Activated T-helper 1 cell treated with anti-CD3 and anti-CD28 coated beads, Interleukin-12 subunit alpha, Interleukin-12 subunit beta, Interleukin-2, Interleukin-4 antibody, amounts not matched to agents 30 ng/mL and 10 ng/mL and 1 ng/mL, durations not matched to agents 14 hours and 24 hours and 36 hours (primary cell): ENCODE data around the gene NBEAL2. TPM values are rescaled to one million over a fixed set of nuclear protein-coding genes. Genes with fewer than 3 reads are reported as not detected.

Experiments
- DNase-seq: peaks from one replicate; pipeline ENCODE4 v3.0.0; 2021; ENCODE audit warnings: low spot score
- H3K27ac Mint-ChIP-seq: one replicate; pipeline ENCODE4 v1.8.0; 2021; ENCODE audit warnings: mild to moderate bottlenecking, mixed read lengths
- H3K27me3 Mint-ChIP-seq: one replicate; pipeline ENCODE4 v1.8.0; 2022; ENCODE audit warnings: mild to moderate bottlenecking, moderate library complexity, mixed read lengths; ENCODE audit not compliant: insufficient read depth
- H3K36me3 Mint-ChIP-seq: one replicate; pipeline ENCODE4 v1.8.0; 2021; ENCODE audit warnings: low read depth, mixed read lengths
- H3K4me1 Mint-ChIP-seq: one replicate; pipeline ENCODE4 v1.8.0; 2021; ENCODE audit warnings: low read depth, mixed read lengths
- H3K4me3 Mint-ChIP-seq: one replicate; pipeline ENCODE4 v1.8.0; 2021; ENCODE audit warnings: mild to moderate bottlenecking, moderate library complexity, mixed read lengths
- H3K9me3 Mint-ChIP-seq: one replicate; pipeline ENCODE4 v1.8.0; 2021; ENCODE audit warnings: mixed read lengths
- intact Hi-C: fragments of 100-400 bp; cut with micrococcal nuclease; formaldehyde crosslinking; loops from one replicate; pipeline ENCODE4 v1.15.1; 2024
- total RNA-seq: library from RNA; stranded (reverse); gene quantifications from 2 replicates; pipeline ENCODE4 v1.2.3, GENCODE V29; 2022

NBEAL2 gene
- total RNA-seq, 1 donor from 2014 or later = 118 TPM

DNA sequence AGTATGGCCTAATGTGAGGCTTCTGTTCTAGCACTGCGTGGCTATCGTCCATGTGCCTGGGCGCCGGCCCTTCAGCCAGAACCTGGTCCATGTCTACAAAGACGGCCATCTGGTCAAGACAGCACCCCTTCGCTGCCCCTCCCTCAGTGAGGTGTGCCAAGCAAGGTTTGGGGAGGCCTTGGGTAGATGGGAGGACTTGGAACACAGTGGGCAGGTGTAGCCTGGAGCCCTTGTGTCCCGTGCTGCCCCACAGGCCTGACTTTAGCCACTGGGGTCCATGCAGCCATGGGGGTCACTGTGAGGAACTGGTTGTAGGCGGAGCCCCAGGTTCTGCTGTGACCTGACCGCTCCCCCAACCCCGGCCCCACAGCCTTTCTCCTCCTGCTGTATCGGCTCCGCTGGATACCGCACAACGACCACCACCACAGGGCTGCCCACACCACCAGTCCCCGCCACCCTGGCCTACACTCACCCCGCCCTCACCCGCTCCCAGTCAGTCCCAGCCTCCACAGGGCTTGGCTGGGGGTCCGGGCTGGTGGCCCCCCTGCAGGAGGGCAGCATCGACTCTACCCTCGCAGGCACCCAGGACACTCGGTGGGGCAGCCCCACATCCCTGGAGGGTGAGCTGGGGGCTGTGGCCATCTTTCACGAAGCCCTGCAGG lies 16.6 kb downstream of the NBEAL2 start:
- Mint-ChIP-seq H3K4me1 (peaks cover 10% of the 10 kb centered on the region), H3K27ac (no peak overlapping the region), H3K4me3 (no peak overlapping the region), H3K9me3 (no peaks in the 10 kb centered on the region), H3K27me3 (no peaks in the 10 kb centered on the region), H3K36me3 (peaks cover 18% of the 10 kb centered on the region)
- DNase-seq = no peak
- intact Hi-C loops = no loop called here

DNA sequence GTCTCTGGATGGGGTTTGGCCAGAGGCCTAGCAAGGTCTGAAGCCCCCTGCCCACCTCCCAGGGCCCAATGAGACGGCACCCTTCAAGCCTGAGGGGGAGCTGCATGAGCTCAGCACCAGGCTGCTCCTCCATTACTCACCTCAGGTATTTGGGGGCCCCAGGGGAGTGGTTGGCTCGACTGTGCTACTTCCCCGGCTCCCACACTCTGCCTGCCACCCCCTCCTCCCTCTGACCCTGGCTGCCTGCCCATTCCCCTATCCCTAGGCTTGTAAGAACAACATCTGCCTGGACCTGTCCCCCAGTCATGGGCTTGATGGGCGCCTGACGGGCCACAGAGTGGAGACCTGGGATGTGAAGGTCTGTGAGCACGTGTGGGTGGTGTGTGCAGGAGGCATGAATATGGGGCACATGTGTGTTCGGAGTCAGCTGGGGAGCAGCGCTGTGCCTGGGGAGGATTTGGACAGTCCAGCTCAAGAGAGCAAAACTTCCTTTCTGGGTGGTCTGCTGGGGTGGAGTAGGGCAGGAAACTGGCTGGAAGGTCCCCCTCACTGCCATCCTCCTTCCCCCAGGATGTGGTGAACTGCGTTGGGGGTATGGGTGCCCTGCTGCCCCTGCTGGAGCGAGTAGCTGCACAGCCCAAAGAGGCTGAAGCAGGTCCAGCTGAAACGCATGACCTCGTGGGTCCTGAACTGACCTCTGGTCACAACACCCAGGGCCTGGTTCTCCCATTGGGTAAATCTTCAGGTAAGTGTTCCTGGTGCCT lies 17.4 kb downstream of the NBEAL2 start:
- no peak overlapping the region for H3K27ac Mint-ChIP-seq
- no peak overlapping the region for H3K4me3 Mint-ChIP-seq
- intact Hi-C loops = no loop called here
- H3K36me3 Mint-ChIP-seq = peaks cover 18% of the 10 kb centered on the region
- H3K9me3 Mint-ChIP-seq = no peaks in the 10 kb centered on the region
- peaks cover 7% of the 10 kb centered on the region for H3K4me1 Mint-ChIP-seq
- no peak for DNase-seq
- no peaks in the 10 kb centered on the region for H3K27me3 Mint-ChIP-seq

DNA sequence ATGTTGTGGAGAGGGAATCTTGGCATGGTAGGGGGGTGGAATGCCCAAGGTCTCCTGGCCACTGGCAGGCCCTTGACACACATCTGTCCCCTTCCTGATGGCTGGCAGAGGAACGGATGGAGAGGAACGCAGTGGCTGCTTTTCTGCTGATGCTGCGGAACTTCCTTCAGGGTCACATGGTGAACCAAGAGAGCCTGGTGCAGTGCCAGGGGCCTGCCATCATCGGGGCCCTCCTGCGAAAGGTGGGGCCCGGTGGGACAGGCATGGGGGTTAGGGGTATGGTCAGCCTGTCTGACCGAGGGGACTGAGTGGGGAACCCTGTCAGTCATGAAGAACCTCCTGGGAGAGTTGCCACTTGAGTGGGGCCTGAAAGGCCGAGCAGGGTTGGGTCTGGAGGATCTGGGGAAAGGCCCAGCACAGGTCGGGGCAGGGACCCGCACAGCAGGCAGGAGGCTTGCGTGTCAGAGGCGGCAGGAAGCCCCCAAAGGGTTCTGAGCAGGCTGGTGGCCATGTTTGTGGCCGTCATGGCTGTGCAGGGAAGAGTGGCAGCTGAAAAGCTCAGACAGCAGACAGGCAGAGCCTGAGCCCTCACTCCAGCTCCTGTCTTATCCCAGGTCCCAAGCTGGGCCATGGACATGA lies 18.1 kb downstream of the NBEAL2 start:
- peaks cover 21% of the 10 kb centered on the region for H3K36me3 Mint-ChIP-seq
- no peaks in the 10 kb centered on the region for H3K27me3 Mint-ChIP-seq
- DNase-seq = no peak
- H3K9me3 Mint-ChIP-seq = no peaks in the 10 kb centered on the region
- no peak overlapping the region for H3K4me3 Mint-ChIP-seq
- H3K27ac Mint-ChIP-seq = no peak overlapping the region
- H3K4me1 Mint-ChIP-seq = peaks cover 7% of the 10 kb centered on the region
- intact Hi-C loops = loop anchor here (1.0 to 2.0 kb wide), 3 partner anchors 73 to 292 kb away; no protein-coding TSS in a partner anchor

DNA sequence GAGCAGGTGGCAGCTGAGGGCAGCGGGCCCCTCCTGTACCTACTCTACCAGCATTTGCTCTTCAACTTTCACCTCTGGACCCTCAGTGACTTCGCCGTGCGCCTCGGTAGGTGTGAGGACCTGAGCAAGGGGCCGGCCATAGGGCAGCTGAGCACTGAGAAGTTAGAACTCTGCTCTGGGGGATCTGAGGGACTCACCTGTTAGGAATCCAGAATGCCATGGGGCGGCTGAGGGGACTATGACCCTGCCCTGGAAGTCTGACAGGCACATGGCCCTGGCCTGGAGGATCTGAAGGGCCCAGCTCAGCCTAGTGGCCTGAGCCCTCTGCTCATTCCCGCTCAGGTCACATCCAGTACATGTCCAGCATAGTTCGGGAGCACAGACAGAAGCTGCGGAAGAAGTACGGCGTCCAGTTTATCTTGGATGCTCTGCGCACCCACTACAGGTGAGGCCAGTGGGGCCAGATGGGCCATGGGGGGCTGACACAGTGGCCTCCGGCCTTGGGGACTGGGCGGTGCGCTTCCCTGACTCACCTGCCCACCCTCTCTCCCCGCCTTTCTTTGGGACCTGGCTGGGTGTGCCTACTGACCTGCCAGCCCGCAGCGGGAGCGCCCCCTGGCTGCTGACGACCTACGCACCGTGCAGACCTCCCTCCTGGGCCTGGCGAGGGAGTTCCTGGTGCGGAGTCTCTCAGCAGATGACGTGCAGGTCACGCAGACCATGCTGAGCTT lies 18.8 kb downstream of the NBEAL2 start:
- H3K27me3 Mint-ChIP-seq = no peaks in the 10 kb centered on the region
- peaks cover 7% of the 10 kb centered on the region for H3K4me1 Mint-ChIP-seq
- DNase-seq = peak; percentile 47
- H3K4me3 Mint-ChIP-seq = no peak overlapping the region
- no peaks in the 10 kb centered on the region for H3K9me3 Mint-ChIP-seq
- H3K27ac Mint-ChIP-seq = no peak overlapping the region
- intact Hi-C loops = loop anchor here (1.0 to 2.0 kb wide), 3 partner anchors 74 to 293 kb away; no protein-coding TSS in a partner anchor
- peaks cover 23% of the 10 kb centered on the region for H3K36me3 Mint-ChIP-seq

DNA sequence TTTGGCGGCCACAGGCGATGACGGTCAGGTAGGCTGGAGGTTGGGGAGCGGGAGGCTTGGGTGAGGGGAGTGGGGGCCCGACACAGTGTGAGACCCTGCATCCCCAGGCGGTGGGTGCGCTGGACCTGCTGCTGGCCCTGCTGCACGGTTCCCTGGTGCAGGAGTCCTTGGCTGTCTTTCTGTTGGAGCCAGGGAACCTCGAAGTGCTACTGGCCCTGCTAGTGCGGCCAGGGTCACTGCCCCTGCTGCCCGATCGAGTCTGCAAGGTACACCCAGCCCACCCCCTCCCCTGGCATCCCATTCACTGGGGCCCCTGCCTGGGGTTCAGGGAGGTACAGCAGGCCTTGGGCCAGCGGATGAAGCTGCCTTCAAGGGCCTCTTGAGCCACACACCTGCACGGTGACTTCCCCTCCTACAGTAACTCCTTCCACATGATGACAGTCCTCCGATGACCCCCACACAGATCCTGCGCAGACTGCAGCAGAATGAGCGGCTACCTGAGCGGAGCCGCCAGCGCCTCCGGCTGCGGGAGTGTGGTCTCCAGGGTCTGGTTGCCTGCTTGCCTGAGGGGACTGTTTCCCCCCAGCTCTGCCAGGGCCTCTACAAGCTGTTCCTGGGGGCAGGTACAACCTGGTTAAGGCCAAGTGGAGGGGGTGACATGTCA lies 19.5 kb downstream of the NBEAL2 start:
- intact Hi-C loops = loop anchor here (1.0 to 2.0 kb wide), 3 partner anchors 75 to 294 kb away; no protein-coding TSS in a partner anchor
- peaks cover 7% of the 10 kb centered on the region for H3K4me1 Mint-ChIP-seq
- H3K27ac Mint-ChIP-seq = peak overlapping the region; percentile 29
- no peaks in the 10 kb centered on the region for H3K27me3 Mint-ChIP-seq
- H3K9me3 Mint-ChIP-seq = no peaks in the 10 kb centered on the region
- H3K36me3 Mint-ChIP-seq = peaks cover 24% of the 10 kb centered on the region
- H3K4me3 Mint-ChIP-seq = no peak overlapping the region
- DNase-seq = no peak

DNA sequence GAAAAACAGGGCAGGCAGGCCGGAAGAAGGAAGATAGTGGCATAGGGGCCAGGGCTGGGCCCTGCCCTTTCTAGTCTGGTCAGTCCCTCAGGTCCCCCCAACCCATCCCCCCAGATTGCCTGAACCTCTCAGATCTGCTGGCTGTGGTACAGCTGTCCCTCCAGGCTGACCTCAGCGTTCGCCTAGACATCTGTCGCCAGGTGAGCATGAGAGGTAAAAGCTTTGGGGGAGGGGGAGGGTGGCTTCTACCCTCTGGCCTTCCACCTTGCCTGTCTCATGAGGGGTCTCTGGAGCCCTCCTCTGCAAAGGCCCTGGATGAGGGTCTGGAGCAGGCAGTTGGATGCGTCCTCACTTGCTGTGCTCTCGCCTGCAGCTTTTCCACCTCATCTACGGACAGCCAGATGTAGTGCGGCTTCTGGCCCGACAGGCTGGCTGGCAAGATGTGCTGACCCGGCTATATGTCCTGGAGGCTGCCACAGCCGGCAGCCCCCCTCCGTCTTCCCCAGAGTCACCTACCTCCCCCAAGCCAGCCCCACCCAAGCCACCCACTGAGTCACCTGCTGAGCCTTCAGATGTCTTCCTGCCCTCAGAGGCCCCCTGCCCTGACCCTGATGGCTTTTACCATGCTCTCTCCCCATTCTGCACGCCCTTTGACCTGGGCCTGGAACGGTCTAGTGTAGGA lies 20.2 kb downstream of the NBEAL2 start:
- Mint-ChIP-seq H3K4me3 (no peak overlapping the region), H3K36me3 (peaks cover 20% of the 10 kb centered on the region), H3K27ac (no peak overlapping the region), H3K4me1 (peaks cover 7% of the 10 kb centered on the region), H3K27me3 (no peaks in the 10 kb centered on the region), H3K9me3 (no peaks in the 10 kb centered on the region)
- intact Hi-C loops = loop anchor here (2.0 kb wide), 1 partner anchor 133 kb away; no protein-coding TSS in a partner anchor
- no peak for DNase-seq

DNA sequence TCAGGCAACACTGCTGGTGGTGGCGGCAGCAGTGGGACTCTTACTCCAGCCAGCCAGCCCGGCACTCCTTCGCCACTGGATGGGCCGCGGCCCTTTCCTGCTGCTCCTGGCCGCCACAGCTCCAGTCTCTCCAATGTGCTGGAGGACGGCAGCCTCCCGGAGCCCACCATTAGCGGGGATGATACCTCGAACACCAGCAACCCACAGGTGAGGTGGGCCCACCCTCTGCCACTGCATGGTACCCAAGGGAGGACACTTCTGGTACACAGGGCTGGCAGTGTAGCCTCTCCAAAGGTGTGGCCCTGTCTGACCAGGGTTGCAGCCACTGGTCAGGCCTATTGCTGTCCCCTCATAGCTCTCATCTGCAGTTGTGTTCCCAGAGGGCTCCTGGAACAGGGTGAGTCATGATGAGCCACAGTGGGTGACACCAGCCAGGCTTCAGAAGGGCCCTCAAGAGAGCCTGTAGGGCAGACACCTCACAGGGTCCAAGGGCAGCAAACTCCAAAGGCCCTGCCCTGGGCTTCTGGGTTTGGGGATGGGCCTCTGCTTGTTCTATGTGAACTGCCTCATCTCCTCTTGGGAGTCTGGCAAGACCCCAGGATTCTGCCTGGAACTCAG lies 20.8 kb downstream of the NBEAL2 start:
- H3K4me1 Mint-ChIP-seq = peaks cover 7% of the 10 kb centered on the region
- H3K4me3 Mint-ChIP-seq = no peak overlapping the region
- H3K27ac Mint-ChIP-seq = no peak overlapping the region
- peaks cover 19% of the 10 kb centered on the region for H3K36me3 Mint-ChIP-seq
- H3K9me3 Mint-ChIP-seq = no peaks in the 10 kb centered on the region
- intact Hi-C loops = no loop called here
- no peak for DNase-seq
- no peaks in the 10 kb centered on the region for H3K27me3 Mint-ChIP-seq

DNA sequence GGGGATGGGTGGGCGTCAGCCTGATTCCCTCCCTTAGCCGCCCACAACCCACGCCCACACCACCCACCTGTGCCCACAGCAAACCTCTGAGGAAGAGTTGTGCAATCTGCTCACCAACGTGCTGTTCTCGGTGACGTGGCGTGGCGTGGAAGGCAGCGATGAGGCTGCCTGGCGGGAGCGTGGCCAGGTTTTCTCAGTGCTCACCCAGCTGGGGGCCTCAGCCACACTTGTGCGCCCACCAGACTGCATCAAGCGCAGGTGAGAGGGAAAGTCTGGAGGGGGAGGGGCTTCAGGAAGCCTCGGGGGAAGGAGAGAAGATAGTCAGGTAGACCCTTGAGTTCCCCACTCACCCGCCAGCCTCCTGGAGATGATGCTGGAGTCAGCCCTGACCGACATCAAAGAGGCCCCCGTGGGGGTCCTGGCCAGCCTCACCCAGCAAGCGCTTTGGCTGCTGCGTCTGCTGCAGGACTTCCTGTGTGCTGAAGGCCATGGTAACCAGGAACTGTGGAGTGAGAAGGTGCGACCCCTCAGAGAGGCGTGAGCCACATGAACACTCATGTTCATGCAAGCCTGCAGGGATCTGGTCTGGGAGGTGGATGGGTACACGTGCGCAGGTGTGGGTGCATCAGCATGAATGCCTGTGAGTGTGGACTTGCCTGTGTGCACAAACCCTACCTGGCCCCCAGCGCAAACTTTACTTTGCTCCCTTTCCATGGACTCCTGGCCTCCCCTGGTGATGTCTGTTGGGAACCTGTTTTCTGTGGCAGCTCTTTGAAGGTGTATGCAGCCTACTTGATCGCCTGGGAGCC lies 21.7 kb downstream of the NBEAL2 start:
- no peak for DNase-seq
- no peaks in the 10 kb centered on the region for H3K27me3 Mint-ChIP-seq
- H3K4me3 Mint-ChIP-seq = no peak overlapping the region
- H3K36me3 Mint-ChIP-seq = peaks cover 19% of the 10 kb centered on the region
- H3K9me3 Mint-ChIP-seq = no peaks in the 10 kb centered on the region
- peaks cover 7% of the 10 kb centered on the region for H3K4me1 Mint-ChIP-seq
- intact Hi-C loops = no loop called here
- no peak overlapping the region for H3K27ac Mint-ChIP-seq

DNA sequence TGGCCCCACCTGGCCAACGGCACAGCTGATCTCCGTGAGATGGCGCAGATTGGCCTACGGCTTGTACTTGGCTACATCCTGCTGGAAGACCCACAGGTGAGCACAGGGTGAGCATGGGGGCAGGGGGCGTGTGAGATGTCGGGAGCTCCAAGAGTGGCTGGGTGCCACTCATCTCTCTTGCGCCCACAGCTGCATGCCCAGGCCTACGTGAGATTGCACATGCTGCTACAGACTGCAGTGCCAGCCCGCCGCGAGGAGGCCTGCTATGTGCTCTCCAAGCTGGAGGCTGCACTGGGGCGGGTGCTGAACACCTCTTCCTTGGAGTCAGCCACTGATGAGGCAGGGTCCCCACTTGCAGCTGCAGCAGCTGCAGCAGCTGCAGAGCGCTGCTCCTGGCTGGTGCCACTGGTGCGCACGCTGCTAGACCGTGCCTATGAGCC lies 22.3 kb downstream of the NBEAL2 start:
- no peaks in the 10 kb centered on the region for H3K9me3 Mint-ChIP-seq
- H3K27me3 Mint-ChIP-seq = no peaks in the 10 kb centered on the region
- intact Hi-C loops = no loop called here
- H3K4me3 Mint-ChIP-seq = no peak overlapping the region
- H3K36me3 Mint-ChIP-seq = peaks cover 19% of the 10 kb centered on the region
- H3K27ac Mint-ChIP-seq = no peak overlapping the region
- peaks cover 7% of the 10 kb centered on the region for H3K4me1 Mint-ChIP-seq
- no peak for DNase-seq

DNA sequence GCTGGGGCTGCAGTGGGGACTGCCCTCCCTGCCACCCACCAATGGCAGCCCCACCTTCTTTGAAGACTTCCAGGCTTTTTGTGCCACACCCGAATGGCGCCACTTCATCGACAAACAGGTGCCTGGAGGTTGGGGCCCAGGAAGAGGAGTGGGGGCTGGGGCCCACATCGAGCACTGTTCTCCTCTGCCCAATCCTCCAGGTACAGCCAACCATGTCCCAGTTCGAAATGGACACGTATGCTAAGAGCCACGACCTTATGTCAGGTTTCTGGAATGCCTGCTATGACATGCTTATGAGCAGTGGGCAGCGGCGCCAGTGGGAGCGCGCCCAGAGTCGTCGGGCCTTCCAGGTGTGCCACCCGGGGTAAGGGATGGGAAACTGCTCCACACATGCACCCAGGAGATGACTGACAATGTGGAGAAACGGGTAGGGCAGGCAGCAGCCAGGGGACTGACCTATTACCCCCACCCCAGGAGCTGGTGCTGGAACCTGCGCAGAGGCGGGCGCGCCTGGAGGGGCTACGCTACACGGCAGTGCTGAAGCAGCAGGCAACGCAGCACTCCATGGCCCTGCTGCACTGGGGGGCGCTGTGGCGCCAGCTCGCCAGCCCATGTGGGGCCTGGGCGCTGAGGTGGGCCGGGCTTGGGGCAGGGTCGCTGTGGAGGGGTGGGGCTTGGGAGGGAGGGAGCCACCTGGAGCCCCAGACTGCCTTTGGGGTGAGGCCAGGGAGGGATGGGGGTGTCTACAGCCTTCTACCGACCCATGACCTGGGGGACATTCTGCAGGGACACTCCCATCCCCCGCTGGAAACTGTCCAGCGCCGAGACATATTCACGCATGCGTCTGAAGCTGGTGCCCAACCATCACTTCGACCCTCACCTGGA lies 22.9 kb downstream of the NBEAL2 start:
- no peak overlapping the region for H3K27ac Mint-ChIP-seq
- peaks cover 19% of the 10 kb centered on the region for H3K36me3 Mint-ChIP-seq
- intact Hi-C loops = no loop called here

More for the DNA sequence above, 22.9 kb downstream of the NBEAL2 start:
- Mint-ChIP-seq H3K27me3 (no peaks in the 10 kb centered on the region), H3K4me1 (peaks cover 7% of the 10 kb centered on the region), H3K4me3 (no peak overlapping the region), H3K9me3 (no peaks in the 10 kb centered on the region)
- no peak for DNase-seq
